Stomach (tissue), 4 donors: ENCODE results near the gene AIF1L.

ENCODE experiments used
- CTCF ChIP-seq, 7 experiments: fragments of 450-650 bp in 4 of 7; fragments of 200-600 bp in 3 of 7; sonication (generic) in 3 of 7; IDR thresholded peaks; one replicate each; pipeline ENCODE4 v1.5.1; 2016 to 2019; ENCODE audit warnings: antibody characterized with exemption in 7 of 7, control low read depth in 2 of 7, mild to moderate bottlenecking in 1 of 7
- EP300 ChIP-seq: sonication (generic); formaldehyde crosslinking; IDR thresholded peaks from one replicate; pipeline ENCODE4 v1.6.1; 2017; ENCODE audit warnings: antibody characterized with exemption
- POLR2A ChIP-seq, 4 donors: fragments of 450-650 bp; IDR thresholded peaks; one replicate each; pipeline ENCODE4 v1.6.1; 2016; ENCODE audit warnings: antibody characterized with exemption in 4 of 4, control low read depth in 2 of 4, mild to moderate bottlenecking in 1 of 4, moderate library complexity in 1 of 4

DNA sequence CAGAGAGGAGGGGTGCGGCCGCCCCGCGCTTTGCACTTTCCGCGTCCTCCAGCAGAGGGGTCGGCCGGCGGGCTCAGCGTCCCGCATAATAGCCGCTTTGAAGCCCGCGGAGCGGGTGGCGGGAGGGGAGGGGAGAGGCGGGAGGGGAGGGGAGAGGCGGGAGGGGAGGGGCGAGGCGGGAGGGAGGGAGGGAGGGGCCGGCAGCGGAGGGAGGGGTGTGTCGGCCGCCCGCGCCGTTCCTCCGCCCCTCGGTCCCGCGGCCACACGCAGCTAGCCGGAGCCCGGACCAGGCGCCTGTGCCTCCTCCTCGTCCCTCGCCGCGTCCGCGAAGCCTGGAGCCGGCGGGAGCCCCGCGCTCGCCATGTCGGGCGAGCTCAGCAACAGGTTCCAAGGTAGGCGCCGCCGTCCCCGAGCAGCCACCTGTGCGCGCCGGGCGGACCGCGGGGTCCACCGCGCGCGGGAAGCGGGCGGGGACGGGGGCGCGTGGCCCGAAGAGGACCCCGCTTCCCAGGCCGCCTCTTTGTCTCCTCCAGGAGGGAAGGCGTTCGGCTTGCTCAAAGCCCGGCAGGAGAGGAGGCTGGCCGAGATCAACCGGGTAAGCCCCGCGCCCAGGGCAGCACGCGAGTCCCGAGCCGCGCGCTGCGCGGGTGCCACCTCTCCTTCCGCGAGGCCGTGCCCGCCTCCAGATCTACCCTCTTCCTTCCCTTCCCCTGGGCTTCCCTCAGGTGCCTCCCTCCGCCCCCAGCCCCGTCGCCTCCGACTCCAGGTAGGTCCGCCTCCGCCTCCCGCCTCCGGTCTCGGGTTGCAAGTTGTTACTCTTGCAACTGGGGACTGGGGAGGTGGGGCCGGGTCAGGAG is at the start of gene AIF1L:
- TF ChIP-seq EP300, result no peak
- no peak for TF ChIP-seq CTCF (IDR thresholded peaks at IDR 0.05)
- TF ChIP-seq POLR2A (IDR thresholded peaks at IDR 0.05), result no peak
